GM21423 (cell line): Measurements from ENCODE around the gene PARN.
"Not testable (repeated sequence)": the region's sequence is repeated elsewhere in the genome, so short reads cannot be mapped to it uniquely, and the experiment has no call there.

Experiments used
- ATAC-seq: cut with Tn5 transposase; IDR thresholded peaks from one replicate; pipeline ENCODE4 v1.9.1; 2021; ENCODE audit warnings: mild to moderate bottlenecking, moderate library complexity; ENCODE audit not compliant: unreplicated experiment

PARN gene

GRCh38 chr16:14445937-14446715 lies 183.9 kb downstream of the PARN start:
- no peak for ATAC-seq

GRCh38 chr16:14444979-14445810 lies 184.9 kb downstream of the PARN start:
- no peak for ATAC-seq

GRCh38 chr16:14441533-14441932 lies 188.5 kb downstream of the PARN start:
- ATAC-seq = not testable (repeated sequence)

GRCh38 chr16:14438256-14438655 lies 191.8 kb downstream of the PARN start:
- no peak for ATAC-seq

- ATAC-seq = no peak
These were observed 192.6 kb downstream of the PARN start for GRCh38 chr16:14437426-14437825.

- ATAC-seq = no peak
These were observed 193.6 kb downstream of the PARN start for GRCh38 chr16:14436401-14436955.

GRCh38 chr16:14434860-14435259 lies 195.2 kb downstream of the PARN start:
- ATAC-seq = no peak

GRCh38 chr16:14428971-14429637 lies 201.0 kb downstream of the PARN start:
- ATAC-seq = not testable (repeated sequence)

GRCh38 chr16:14428043-14428442 lies 202.0 kb downstream of the PARN start:
- no peak for ATAC-seq

GRCh38 chr16:14427371-14427948 lies 202.6 kb downstream of the PARN start:
- ATAC-seq = no peak

GRCh38 chr16:14424595-14424994 lies 205.5 kb downstream of the PARN start:
- ATAC-seq = no peak

- no peak for ATAC-seq
These were observed 206.7 kb downstream of the PARN start for GRCh38 chr16:14423344-14423743.

- no peak for ATAC-seq
These were observed 209.2 kb downstream of the PARN start for GRCh38 chr16:14420721-14421488.

- ATAC-seq = not testable (repeated sequence)
These were observed 209.8 kb downstream of the PARN start for GRCh38 chr16:14420243-14420642.

GRCh38 chr16:14419817-14420216 lies 210.2 kb downstream of the PARN start:
- no peak for ATAC-seq

GRCh38 chr16:14418795-14419225 lies 211.2 kb downstream of the PARN start:
- ATAC-seq = no peak

- ATAC-seq = no peak
These were observed 213.9 kb downstream of the PARN start for GRCh38 chr16:14416184-14416583.

- no peak for ATAC-seq
These were observed 214.8 kb downstream of the PARN start for GRCh38 chr16:14415291-14415690.

GRCh38 chr16:14409563-14409962 lies 220.5 kb downstream of the PARN start:
- ATAC-seq = no peak

GRCh38 chr16:14407786-14408399 lies 222.2 kb downstream of the PARN start:
- ATAC-seq = no peak
